NT2/D1 (cell line): Measurements from ENCODE around the gene CDK3.

Source experiments
- DNase-seq: peaks from one replicate; pipeline ENCODE4 v3.0.0-alpha.2; 2011; ENCODE audit warnings: low read depth, low spot score
- H3K27me3 ChIP-seq: 2 replicates; pipeline ENCODE4 v1.6.0; 2011; ENCODE audit warnings: mild to moderate bottlenecking; ENCODE audit not compliant: insufficient read length, insufficient read depth
- H3K36me3 ChIP-seq: 2 replicates; pipeline ENCODE4 v1.6.1; 2011; ENCODE audit warnings: mild to moderate bottlenecking, low read length, mixed read lengths; ENCODE audit not compliant: insufficient read depth, insufficient read length
- H3K4me1 ChIP-seq: 2 replicates; pipeline ENCODE4 v1.5.1; 2011; ENCODE audit not compliant: insufficient read depth, insufficient read length
- H3K4me3 ChIP-seq: 2 replicates; pipeline ENCODE4 v1.5.1; 2011; ENCODE audit warnings: low read depth; ENCODE audit not compliant: insufficient read length
- H3K9ac ChIP-seq: 2 replicates; pipeline ENCODE4 v1.6.0; 2011; ENCODE audit warnings: low read depth; ENCODE audit not compliant: insufficient read length
- H3K9me3 ChIP-seq: 2 replicates; pipeline ENCODE4 v1.5.1; 2011; ENCODE audit warnings: mild to moderate bottlenecking, low read length; ENCODE audit not compliant: insufficient read depth
- SUZ12 ChIP-seq: IDR thresholded peaks from 2 replicates; pipeline ENCODE4 v1.6.1; 2011; ENCODE audit not compliant: insufficient read length, insufficient read depth; ENCODE audit errors: extremely low read depth
- YY1 ChIP-seq: IDR thresholded peaks from 2 replicates; pipeline ENCODE4 v1.6.1; 2011; ENCODE audit not compliant: insufficient read length, insufficient read depth
- ZNF274 ChIP-seq: IDR thresholded peaks from 2 replicates; pipeline ENCODE4 v1.6.1; 2011; ENCODE audit warnings: mild to moderate bottlenecking, low read depth, low read length

The CDK3 gene

GRCh38 chr17:75996665-75997590 lies 3.7 kb upstream of the CDK3 start:
- peak overlapping the region; percentile 54 for H3K9ac ChIP-seq
- H3K27me3 ChIP-seq: no peaks in the 10 kb centered on the region
- no peaks in the 10 kb centered on the region for H3K9me3 ChIP-seq
- H3K36me3 ChIP-seq: peaks cover 22% of the 10 kb centered on the region
- no peak overlapping the region for H3K4me3 ChIP-seq
- no peak for DNase-seq
- no peak for TF ChIP-seq SUZ12
- no peak for TF ChIP-seq YY1
- no peak for TF ChIP-seq ZNF274
- H3K4me1 ChIP-seq: peaks cover 11% of the 10 kb centered on the region

- no peak for TF ChIP-seq ZNF274
These were observed 2.3 kb upstream of the CDK3 start for GRCh38 chr17:75998327-75998795.

GRCh38 chr17:76000016-76000754 lies 470 bp upstream of the CDK3 start:
- DNase-seq: peak; percentile 46
- H3K9me3 ChIP-seq: no peaks in the 10 kb centered on the region
- no peaks in the 10 kb centered on the region for H3K27me3 ChIP-seq
- H3K36me3 ChIP-seq: peaks cover 40% of the 10 kb centered on the region
- no peak overlapping the region for H3K4me3 ChIP-seq
- TF ChIP-seq ZNF274 (no peak), YY1 (no peak), SUZ12 (no peak)
- no peak overlapping the region for H3K9ac ChIP-seq
- peaks cover 16% of the 10 kb centered on the region for H3K4me1 ChIP-seq

More at GRCh38 chr17:75998327-75998795, 2.3 kb upstream of the CDK3 start:
- no peak overlapping the region for H3K9ac ChIP-seq
- H3K4me3 ChIP-seq: no peak overlapping the region
- DNase-seq: no peak
- peaks cover 11% of the 10 kb centered on the region for H3K4me1 ChIP-seq
- H3K9me3 ChIP-seq: no peaks in the 10 kb centered on the region
- peaks cover 28% of the 10 kb centered on the region for H3K36me3 ChIP-seq
- no peaks in the 10 kb centered on the region for H3K27me3 ChIP-seq

GRCh38 chr17:76002100-76002499 lies 1.4 kb downstream of the CDK3 start:
- H3K9me3 ChIP-seq: no peaks in the 10 kb centered on the region
- TF ChIP-seq ZNF274: no peak
- TF ChIP-seq SUZ12: no peak
- no peak for TF ChIP-seq YY1
- H3K9ac ChIP-seq: no peak overlapping the region
- no peak for DNase-seq
- H3K4me3 ChIP-seq: no peak overlapping the region
- H3K4me1 ChIP-seq: peaks cover 16% of the 10 kb centered on the region
- H3K27me3 ChIP-seq: no peaks in the 10 kb centered on the region
- H3K36me3 ChIP-seq: peaks cover 44% of the 10 kb centered on the region

GRCh38 chr17:76003915-76004314 lies 3.3 kb downstream of the CDK3 start:
- no peak for DNase-seq
- Histone ChIP-seq H3K4me3 (no peak overlapping the region), H3K9ac (no peak overlapping the region), H3K36me3 (peaks cover 47% of the 10 kb centered on the region), H3K9me3 (no peaks in the 10 kb centered on the region), H3K27me3 (no peaks in the 10 kb centered on the region), H3K4me1 (peaks cover 14% of the 10 kb centered on the region)
- TF ChIP-seq YY1: no peak
- TF ChIP-seq SUZ12: no peak
- TF ChIP-seq ZNF274: no peak

- DNase-seq: no peak
- no peak overlapping the region for H3K4me3 ChIP-seq
- H3K9ac ChIP-seq: peak overlapping the region; percentile 36
- TF ChIP-seq SUZ12: no peak
- no peak for TF ChIP-seq ZNF274
- no peak for TF ChIP-seq YY1
- H3K4me1 ChIP-seq: peaks cover 14% of the 10 kb centered on the region
- no peaks in the 10 kb centered on the region for H3K9me3 ChIP-seq
- H3K27me3 ChIP-seq: no peaks in the 10 kb centered on the region
- peaks cover 47% of the 10 kb centered on the region for H3K36me3 ChIP-seq
These were observed 4.2 kb downstream of the CDK3 start for GRCh38 chr17:76004750-76005262.
